HEK293 (cell line): ENCODE data around the gene TIMM13.
A peak's percentile ranks its signal among the peaks of the same experiment; 100 is the strongest.

Source experiments
- ATF2 ChIP-seq: fragments of 450-650 bp; formaldehyde crosslinking; IDR thresholded peaks from 2 replicates; pipeline ENCODE4 v1.5.1; 2016; ENCODE audit warnings: missing biosample characterization, missing genetic modification characterization, low read depth
- CTCF ChIP-seq: fragments of 450-650 bp; formaldehyde crosslinking; IDR thresholded peaks from 2 replicates; pipeline ENCODE4 v1.5.1; 2016; ENCODE audit warnings: missing biosample characterization, missing genetic modification characterization
- MEIS1 ChIP-seq: sonication (generic); formaldehyde crosslinking; IDR thresholded peaks from 2 replicates; pipeline ENCODE4 v1.8.1; 2022; ENCODE audit warnings: missing genetic modification reagents, mild to moderate bottlenecking, borderline replicate concordance
- MZF1 ChIP-seq: fragments of 450-650 bp; formaldehyde crosslinking; IDR thresholded peaks from 2 replicates; pipeline ENCODE4 v1.5.1; 2017; ENCODE audit warnings: missing biosample characterization, missing genetic modification characterization, borderline replicate concordance
- REST ChIP-seq: fragments of 450-650 bp; formaldehyde crosslinking; IDR thresholded peaks from 2 replicates; pipeline ENCODE4 v1.5.1; 2016; ENCODE audit warnings: missing biosample characterization, missing genetic modification characterization
- SP3 ChIP-seq: fragments of 450-650 bp; formaldehyde crosslinking; IDR thresholded peaks from 2 replicates; pipeline ENCODE4 v1.5.1; 2016; ENCODE audit warnings: missing biosample characterization, missing genetic modification characterization
- ZBTB1 ChIP-seq: fragments of 450-650 bp; formaldehyde crosslinking; IDR thresholded peaks from 2 replicates; pipeline ENCODE4 v1.5.1; 2016; ENCODE audit warnings: missing biosample characterization, missing genetic modification characterization
- ZBTB10 ChIP-seq: fragments of 450-650 bp; formaldehyde crosslinking; IDR thresholded peaks from 2 replicates; pipeline ENCODE4 v1.5.1; 2016; ENCODE audit warnings: missing biosample characterization, missing genetic modification characterization
- ZBTB49 ChIP-seq: fragments of 450-650 bp; formaldehyde crosslinking; IDR thresholded peaks from 2 replicates; pipeline ENCODE4 v1.5.1; 2016; ENCODE audit warnings: missing biosample characterization, missing genetic modification characterization, low read depth
- ZFHX2 ChIP-seq: fragments of 450-650 bp; formaldehyde crosslinking; conservative IDR thresholded peaks from 2 replicates; pipeline ENCODE4 v1.5.1; 2016; ENCODE audit warnings: missing biosample characterization, missing genetic modification characterization
- ZNF132 ChIP-seq: fragments of 450-650 bp; formaldehyde crosslinking; IDR thresholded peaks from 2 replicates; pipeline ENCODE4 v1.5.1; 2017; ENCODE audit warnings: missing biosample characterization, missing genetic modification characterization, borderline replicate concordance
- ZNF155 ChIP-seq: fragments of 450-650 bp; formaldehyde crosslinking; IDR thresholded peaks from 2 replicates; pipeline ENCODE4 v1.5.1; 2016; ENCODE audit warnings: missing biosample characterization, missing genetic modification characterization
- ZNF24 ChIP-seq: fragments of 450-650 bp; formaldehyde crosslinking; IDR thresholded peaks from 2 replicates; pipeline ENCODE4 v1.5.1; 2016; ENCODE audit warnings: missing biosample characterization, missing genetic modification characterization
- ZNF423 ChIP-seq: fragments of 450-650 bp; formaldehyde crosslinking; IDR thresholded peaks from 2 replicates; pipeline ENCODE4 v1.5.1; 2016; ENCODE audit warnings: missing biosample characterization, missing genetic modification characterization
- ZNF549 ChIP-seq: fragments of 450-650 bp; IDR thresholded peaks from 2 replicates; pipeline ENCODE4 v1.5.1; 2018; ENCODE audit warnings: missing biosample characterization, missing genetic modification characterization, mild to moderate bottlenecking, inconsistent platforms, moderate library complexity
- ZNF555 ChIP-seq: fragments of 450-650 bp; formaldehyde crosslinking; conservative IDR thresholded peaks from 2 replicates; pipeline ENCODE4 v1.5.1; 2017; ENCODE audit warnings: missing biosample characterization, mild to moderate bottlenecking, missing genetic modification characterization, inconsistent platforms
- ZNF561 ChIP-seq: fragments of 450-650 bp; IDR thresholded peaks from 2 replicates; pipeline ENCODE4 v1.5.1; 2018; ENCODE audit warnings: missing biosample characterization, missing genetic modification characterization, borderline replicate concordance
- ZNF571 ChIP-seq: fragments of 450-650 bp; formaldehyde crosslinking; IDR thresholded peaks from 2 replicates; pipeline ENCODE4 v1.5.0; 2017; ENCODE audit warnings: missing biosample characterization, missing genetic modification characterization
- ZNF585B ChIP-seq: fragments of 450-650 bp; formaldehyde crosslinking; IDR thresholded peaks from 2 replicates; pipeline ENCODE4 v1.5.1; 2016; ENCODE audit warnings: missing biosample characterization, missing genetic modification characterization
- ZNF645 ChIP-seq: fragments of 450-650 bp; formaldehyde crosslinking; IDR thresholded peaks from 2 replicates; pipeline ENCODE4; 2016; ENCODE audit warnings: missing biosample characterization, missing genetic modification characterization
- ZNF664 ChIP-seq: fragments of 450-650 bp; formaldehyde crosslinking; IDR thresholded peaks from 2 replicates; pipeline ENCODE4 v1.5.1; 2016; ENCODE audit warnings: missing biosample characterization, missing genetic modification characterization
- ZNF701 ChIP-seq: fragments of 450-650 bp; formaldehyde crosslinking; IDR thresholded peaks from 2 replicates; pipeline ENCODE4 v1.5.1; 2016; ENCODE audit warnings: missing biosample characterization, missing genetic modification characterization
- ZNF704 ChIP-seq: fragments of 450-650 bp; formaldehyde crosslinking; IDR thresholded peaks from 2 replicates; pipeline ENCODE4 v1.5.1; 2016; ENCODE audit warnings: missing biosample characterization, missing genetic modification characterization
- ZSCAN16 ChIP-seq: fragments of 450-650 bp; formaldehyde crosslinking; IDR thresholded peaks from 2 replicates; pipeline ENCODE4 v1.5.1; 2016; ENCODE audit warnings: missing biosample characterization, missing genetic modification characterization

The TIMM13 gene

GRCh38 chr19:2475702-2476450 is 48.5 kb upstream of the TIMM13 start, which contains the start of gene GADD45B (continued):
- TF ChIP-seq SP3 (tag by site-specific recombination): peak; percentile 82
- TF ChIP-seq ZBTB1 (tag by site-specific recombination): 0 out of 2 replicates have a peak, but pooled peaks have one; percentile 26
- 0 out of 2 replicates have a peak, but pooled peaks have one; percentile 16 for TF ChIP-seq ZNF24 (tag by site-specific recombination)
- no peak for TF ChIP-seq ZNF704 (tag by site-specific recombination)
- no peak for TF ChIP-seq ZNF155 (tag by site-specific recombination)
- no peak for TF ChIP-seq MZF1
- no peak for TF ChIP-seq ZNF423 (tag by site-specific recombination)
- TF ChIP-seq ZNF555: no peak
- no peak for TF ChIP-seq ZNF571 (tag by site-specific recombination)
- peak; percentile 52; the same call in 1 of the 2 replicates for TF ChIP-seq ZNF645
- 0 out of 2 replicates have a peak, but pooled peaks have one; percentile 13 for TF ChIP-seq ZSCAN16 (tag by site-specific recombination)
- no peak for TF ChIP-seq ZNF585B
- TF ChIP-seq ZNF561 (tag by site-specific recombination): 0 out of 2 replicates have a peak, but pooled peaks have one; percentile 8
- TF ChIP-seq ZNF549 (tag by site-specific recombination): no peak
- no peak for TF ChIP-seq REST (tag by site-specific recombination)
- TF ChIP-seq ZNF701 (tag by site-specific recombination): no peak
- TF ChIP-seq CTCF (tag by site-specific recombination): no peak
- TF ChIP-seq ZBTB10 (tag by site-specific recombination): peak; percentile 11; the same call in 1 of the 2 replicates
- peak; percentile 91 for TF ChIP-seq ZFHX2 (tag by site-specific recombination)
- no peak for TF ChIP-seq ZBTB49 (tag by site-specific recombination)
- TF ChIP-seq ZNF664: no peak
- no peak for TF ChIP-seq ZNF132
- TF ChIP-seq MEIS1: no peak
- TF ChIP-seq ATF2 (tag by site-specific recombination): no peak
